ENCODE data around the gene PM20D2. TPM values are rescaled to one million over a fixed set of nuclear protein-coding genes. Genes with fewer than 3 reads are reported as not detected.

PM20D2 gene
- total and polyA plus RNA-seq, 12 donors: 3.2 to 14.3 (median 7.7) TPM

- no peak for ATAC-seq
- H3K36me3 ChIP-seq: no peaks in the 10 kb centered on the region
- DNase-seq: no peak
- no peak overlapping the region for H3K4me3 ChIP-seq
- H3K27me3 ChIP-seq: peaks cover 0 to 5% (median 0%) of the 10 kb centered on the region in 7 donors
- no peak overlapping the region for H3K27ac ChIP-seq
- intact Hi-C loops (cut with DNase I): no loop called here
- peaks cover 0 to 10% (median 5%) of the 10 kb centered on the region in 9 donors for H3K4me1 ChIP-seq
- no peak for TF ChIP-seq CTCF (IDR thresholded peaks at IDR 0.05)
- H3K9me3 ChIP-seq: no peaks in the 10 kb centered on the region
Measured at GRCh38 chr6:89214197-89214596, 68.3 kb downstream of the PM20D2 start.

Other genes with a start within 250 kb of the PM20D2 start
- gene RNGTT, start 182.4 kb upstream of the PM20D2 start, total RNA-seq: 10 to 100 TPM in 2 of 10 donors, 1 to 10 TPM in 8; 6.8 to 10.9 (median 9.0) TPM
- 1 to 10 TPM; 3.1 to 4.5 TPM for gene RNGTT, start 182.4 kb upstream of the PM20D2 start, polyA plus RNA-seq
- 100 to 1,000 TPM; 137 to 270 (median 228) TPM for gene PNRC1, start 65.3 kb upstream of the PM20D2 start, total RNA-seq
- 10 to 100 TPM; 45.5 to 47.6 TPM for gene PNRC1, start 65.3 kb upstream of the PM20D2 start, polyA plus RNA-seq
- gene SRSF12, start 28.0 kb upstream of the PM20D2 start, total RNA-seq: under 1 TPM in 8 of 10 donors, not detected in 2; 0.06 to 0.47 (median 0.17) TPM
- under 1 TPM; 0.15 to 0.32 TPM for gene SRSF12, start 28.0 kb upstream of the PM20D2 start, polyA plus RNA-seq
- not detected for gene GABRR1, start 71.3 kb downstream of the PM20D2 start, total RNA-seq
- under 1 TPM in 1 of 2 donors, not detected in 1; 0.01 TPM for gene GABRR1, start 71.3 kb downstream of the PM20D2 start, polyA plus RNA-seq
- 1 to 10 TPM in 1 of 10 donors, under 1 TPM in 6, not detected in 3; 0.14 to 1.2 (median 0.29) TPM for gene GABRR2, start 169.2 kb downstream of the PM20D2 start, total RNA-seq
- under 1 TPM; 0.45 to 0.80 TPM for gene GABRR2, start 169.2 kb downstream of the PM20D2 start, polyA plus RNA-seq
- 10 to 100 TPM in 9 of 10 donors, 1 to 10 TPM in 1; 9.9 to 23.9 (median 14.1) TPM for gene UBE2J1, start 206.7 kb downstream of the PM20D2 start, total RNA-seq
- 10 to 100 TPM; 13.7 to 15.0 TPM for gene UBE2J1, start 206.7 kb downstream of the PM20D2 start, polyA plus RNA-seq